A549 (cell line): Measurements from ENCODE around the gene PDGFA.

Experiments
- CTCF ChIP-seq: fragments of >200 bp; sonication (Bioruptor Twin); formaldehyde crosslinking; IDR thresholded peaks from 3 replicates; pipeline ENCODE4 v1.5.1; 2016
- EP300 ChIP-seq, 2 experiments: fragments of >200 bp; sonication (Bioruptor Twin); formaldehyde crosslinking; IDR thresholded peaks; 2 replicates in 1 of 2; 3 replicates in 1 of 2; pipeline ENCODE4 v1.6.1; 2016 to 2017
- GATA3 ChIP-seq: IDR thresholded peaks from 2 replicates; pipeline ENCODE4 v1.6.1; 2012; ENCODE audit warnings: borderline replicate concordance
- MAX ChIP-seq: IDR thresholded peaks from 2 replicates; pipeline ENCODE4 v1.6.1; 2012
- MAZ ChIP-seq: fragments of 150-350 bp; IDR thresholded peaks from 2 replicates; pipeline ENCODE4 v1.6.1; 2014; ENCODE audit warnings: antibody characterized with exemption, low read depth, low read length, borderline replicate concordance
- NFE2L2 ChIP-seq: fragments of 150-350 bp; conservative IDR thresholded peaks from 2 replicates; pipeline ENCODE4 v1.6.1; 2014; ENCODE audit warnings: low read length
- PHF8 ChIP-seq: fragments of 200-600 bp; sonication (generic); IDR thresholded peaks from 2 replicates; pipeline ENCODE4 v1.6.1; 2016; ENCODE audit warnings: low read depth, mild to moderate bottlenecking, antibody characterized with exemption, moderate library complexity, borderline replicate concordance
- RAD21 ChIP-seq, 2 experiments: fragments of >200 bp in 1 of 2; sonication (Bioruptor Twin) in 1 of 2; formaldehyde crosslinking in 1 of 2; IDR thresholded peaks in 1 of 2; conservative IDR thresholded peaks in 1 of 2; 2 replicates in 1 of 2; 3 replicates in 1 of 2; pipeline ENCODE4 v1.6.1; 2012 to 2018; ENCODE audit warnings: inconsistent platforms in 1 of 2
- RCOR1 ChIP-seq: fragments of 150-350 bp; IDR thresholded peaks from 2 replicates; pipeline ENCODE4 v1.6.1; 2014; ENCODE audit warnings: antibody characterized with exemption, low read length, low read depth
- REST ChIP-seq: fragments of 200-600 bp; sonication (generic); IDR thresholded peaks from 2 replicates; pipeline ENCODE4 v1.6.1; 2016; ENCODE audit warnings: antibody characterized with exemption, mild to moderate bottlenecking, moderate library complexity
- RFX5 ChIP-seq: fragments of 450-650 bp; IDR thresholded peaks from 2 replicates; pipeline ENCODE4 v1.7.1; 2014; ENCODE audit warnings: antibody characterized with exemption, mild to moderate bottlenecking, moderate library complexity
- USF2 ChIP-seq: fragments of 450-650 bp; IDR thresholded peaks from 2 replicates; pipeline ENCODE4 v1.6.1; 2014; ENCODE audit warnings: antibody characterized with exemption

- TF ChIP-seq CTCF: no peak
- TF ChIP-seq RCOR1: no peak
- TF ChIP-seq USF2: no peak
- TF ChIP-seq NFE2L2: no peak
- TF ChIP-seq RFX5: no peak
- TF ChIP-seq MAX: no peak
- TF ChIP-seq PHF8: no peak
- no peak for TF ChIP-seq EP300 (IDR thresholded peaks at IDR 0.05)
- TF ChIP-seq REST: no peak
- TF ChIP-seq GATA3: no peak
- no peak for TF ChIP-seq RAD21 (conservative IDR thresholded peaks at IDR 0.05 in 1 of 2, IDR thresholded peaks at IDR 0.05 in 1 of 2)
- TF ChIP-seq MAZ: no peak
Measured at GRCh38 chr7:545470-545869, 25.8 kb upstream of the PDGFA start.
